PC-9 (cell line): ENCODE data around the gene OXSR1. TPM values are rescaled to one million over a fixed set of nuclear protein-coding genes. Genes with fewer than 3 reads are reported as not detected.

ENCODE experiments used
- BruUV-seq: library from RNA; stranded (reverse); fragments of 400-500 nt; replicated peaks from 2 replicates; lab custom pipeline; 2021; lab: Mats Ljungman, UMichigan
- CTCF ChIA-PET: fragments of 300-600 bp; sonication (Branson Sonifier 250); formaldehyde crosslinking; loops from one replicate; lab custom pipeline; 2022; ENCODE audit warnings: antibody characterized with exemption; lab: Charles Lee
- POLR2A ChIA-PET: fragments of 300-600 bp; sonication (Branson Sonifier 250); formaldehyde crosslinking; loops from one replicate; lab custom pipeline; 2022; ENCODE audit warnings: antibody characterized with exemption; ENCODE audit not compliant: unreplicated experiment; lab: Charles Lee
- DNase-seq, 2 experiments: peaks; one replicate each; pipeline versions ENCODE4 v3.0.0 to v3.0.0-alpha.2; 2015 to 2022; ENCODE audit warnings: mixed read lengths in 1 of 2
- H2AFZ ChIP-seq: fragments of 200-600 bp; sonication (generic); 2 replicates; pipeline ENCODE4 v1.8.1; 2017; ENCODE audit warnings: antibody characterized with exemption
- H3F3A ChIP-seq: fragments of 200-600 bp; sonication (generic); 2 replicates; pipeline ENCODE4 v1.8.1; 2017; ENCODE audit warnings: antibody characterized with exemption, mild to moderate bottlenecking, low read depth; ENCODE audit not compliant: insufficient read depth
- H3K27ac ChIP-seq: fragments of 200-600 bp; sonication (generic); 2 replicates; pipeline ENCODE4 v1.6.1; 2016; ENCODE audit warnings: mixed run types
- H3K27me3 ChIP-seq: fragments of 200-600 bp; sonication (generic); 2 replicates; pipeline ENCODE4 v1.6.1; 2016; ENCODE audit warnings: low read depth, mixed run types; ENCODE audit not compliant: insufficient read depth
- H3K36me3 ChIP-seq: fragments of 200-600 bp; sonication (generic); 2 replicates; pipeline ENCODE4 v1.6.1; 2016; ENCODE audit warnings: low read depth, mixed run types
- H3K4me1 ChIP-seq: fragments of 200-600 bp; sonication (generic); replicated peaks from 2 replicates; pipeline ENCODE4 v1.6.1; 2016; ENCODE audit warnings: mixed run types; ENCODE audit not compliant: insufficient read depth
- H3K4me2 ChIP-seq: fragments of 200-600 bp; sonication (generic); 2 replicates; pipeline ENCODE4 v1.6.1; 2017; ENCODE audit warnings: mixed run types
- H3K4me3 ChIP-seq: fragments of 200-600 bp; sonication (generic); 2 replicates; pipeline ENCODE4 v1.6.1; 2016; ENCODE audit warnings: mixed run types
- H3K79me2 ChIP-seq: fragments of 200-600 bp; sonication (generic); 2 replicates; pipeline ENCODE4 v1.6.1; 2017; ENCODE audit warnings: low read depth, mixed run types
- H3K9me2 ChIP-seq: fragments of 200-600 bp; sonication (generic); 2 replicates; pipeline ENCODE4 v1.8.1; 2017; ENCODE audit warnings: mild to moderate bottlenecking; ENCODE audit not compliant: insufficient read depth
- H3K9me3 ChIP-seq: fragments of 200-600 bp; sonication (generic); 2 replicates; pipeline ENCODE4 v1.8.1; 2016; ENCODE audit warnings: low read depth; ENCODE audit not compliant: insufficient read depth
- H4K20me1 ChIP-seq: fragments of 200-600 bp; sonication (generic); 2 replicates; pipeline ENCODE4 v1.8.1; 2017; ENCODE audit not compliant: insufficient read depth
- CTCF ChIP-seq: fragments of 200-600 bp; sonication (generic); conservative IDR thresholded peaks from 2 replicates; pipeline ENCODE4 v1.6.1; 2017; ENCODE audit warnings: mixed run types, antibody characterized with exemption, mild to moderate bottlenecking, moderate library complexity
- EZH2 ChIP-seq: fragments of 200-600 bp; sonication (generic); IDR thresholded peaks from 2 replicates; pipeline ENCODE4 v1.8.0; 2017; ENCODE audit warnings: antibody characterized with exemption, low read depth
- intact Hi-C: fragments of 100-400 bp; cut with micrococcal nuclease; formaldehyde crosslinking; loops from one replicate; pipeline ENCODE4 v1.10.0; 2022; ENCODE audit not compliant: unreplicated experiment
- total RNA-seq: library from RNA; stranded (reverse); gene quantifications from 2 replicates; pipeline ENCODE4 v1.2.3, GENCODE V29; 2021

OXSR1 gene
- total RNA-seq, 1 experiment from 2014 or later: 54.3 TPM

GRCh38 chr3:38224357-38224756 is 59.0 kb downstream of the OXSR1 start:
- TF ChIP-seq EZH2 (no peak), CTCF (no peak)
- H2AFZ ChIP-seq: no peak overlapping the region
- POLR2A ChIA-PET: no interaction called here
- no peak for DNase-seq
- H3K27me3 ChIP-seq: no peaks in the 10 kb centered on the region
- BruUV-seq: no TSS peak
- CTCF ChIA-PET: no interaction called here
- peaks cover 38% of the 10 kb centered on the region for H3K36me3 ChIP-seq
- H3F3A ChIP-seq: peaks cover 9% of the 10 kb centered on the region
- intact Hi-C loops: no loop called here
- peaks cover 5% of the 10 kb centered on the region; the same call in 1 of the 2 replicates for H3K4me1 ChIP-seq
- H3K9me3 ChIP-seq: no peaks in the 10 kb centered on the region; the same call in 1 of the 2 replicates
- H3K4me2 ChIP-seq: no peak overlapping the region
- peaks cover 13% of the 10 kb centered on the region; the same call in 1 of the 2 replicates for H3K79me2 ChIP-seq
- H3K27ac ChIP-seq: no peak overlapping the region
- H4K20me1 ChIP-seq: no peaks in the 10 kb centered on the region
- H3K4me3 ChIP-seq: no peak overlapping the region
- no peaks in the 10 kb centered on the region for H3K9me2 ChIP-seq

- no peaks in the 10 kb centered on the region; the same call in 1 of the 2 replicates for H4K20me1 ChIP-seq
- no peaks in the 10 kb centered on the region; the same call in 1 of the 2 replicates for H3K9me3 ChIP-seq
- CTCF ChIA-PET: no interaction called here
- TF ChIP-seq CTCF (no peak), EZH2 (no peak)
- H3K79me2 ChIP-seq: 0 out of 2 replicates have a peak, but pooled peaks cover 3% of the 10 kb centered on the region
- intact Hi-C loops: no loop called here
- peaks cover 47% of the 10 kb centered on the region for H3K36me3 ChIP-seq
- peaks cover 9% of the 10 kb centered on the region for H3F3A ChIP-seq
- POLR2A ChIA-PET: interaction anchor here (0.7 kb wide), 1 partner anchor 23 kb away, joined by 5 read pairs; no protein-coding TSS in a partner anchor
- peaks cover 5% of the 10 kb centered on the region; the same call in 1 of the 2 replicates for H3K4me1 ChIP-seq
- DNase-seq: no peak
- H2AFZ ChIP-seq: no peak overlapping the region
- H3K27ac ChIP-seq: no peak overlapping the region
- H3K27me3 ChIP-seq: no peaks in the 10 kb centered on the region
- H3K4me3 ChIP-seq: no peak overlapping the region
- BruUV-seq: no TSS peak
- no peak overlapping the region for H3K4me2 ChIP-seq
- no peaks in the 10 kb centered on the region for H3K9me2 ChIP-seq
These were observed 60.9 kb downstream of the OXSR1 start for GRCh38 chr3:38226273-38226672.

GRCh38 chr3:38227989-38228388 is 62.7 kb downstream of the OXSR1 start:
- Histone ChIP-seq H3K9me2 (no peaks in the 10 kb centered on the region), H3K4me2 (no peak overlapping the region), H3K27me3 (no peaks in the 10 kb centered on the region), H3K27ac (no peak overlapping the region), H3K4me3 (no peak overlapping the region), H2AFZ (no peak overlapping the region), H3K79me2 (0 out of 2 replicates have a peak, but pooled peaks cover 3% of the 10 kb centered on the region), H3K36me3 (peaks cover 47% of the 10 kb centered on the region), H3K9me3 (no peaks in the 10 kb centered on the region; the same call in 1 of the 2 replicates), H4K20me1 (no peaks in the 10 kb centered on the region; the same call in 1 of the 2 replicates), H3F3A (peaks cover 9% of the 10 kb centered on the region; the same call in 1 of the 2 replicates), H3K4me1 (peaks cover 5% of the 10 kb centered on the region; the same call in 1 of the 2 replicates)
- ChIA-PET CTCF (no interaction called here), POLR2A (interaction anchor here (0.8 kb wide), 1 partner anchor 49 kb away, joined by 5 read pairs; no protein-coding TSS in a partner anchor)
- BruUV-seq: no TSS peak
- DNase-seq: no peak
- TF ChIP-seq CTCF (no peak), EZH2 (no peak)
- intact Hi-C loops: no loop called here
